GM21515 (cell line): Measurements from ENCODE around the gene GRIK1.

Source experiments
- ATAC-seq: cut with Tn5 transposase; IDR thresholded peaks from one replicate; pipeline ENCODE4 v1.9.1; 2021; ENCODE audit not compliant: unreplicated experiment

Gene GRIK1

DNA sequence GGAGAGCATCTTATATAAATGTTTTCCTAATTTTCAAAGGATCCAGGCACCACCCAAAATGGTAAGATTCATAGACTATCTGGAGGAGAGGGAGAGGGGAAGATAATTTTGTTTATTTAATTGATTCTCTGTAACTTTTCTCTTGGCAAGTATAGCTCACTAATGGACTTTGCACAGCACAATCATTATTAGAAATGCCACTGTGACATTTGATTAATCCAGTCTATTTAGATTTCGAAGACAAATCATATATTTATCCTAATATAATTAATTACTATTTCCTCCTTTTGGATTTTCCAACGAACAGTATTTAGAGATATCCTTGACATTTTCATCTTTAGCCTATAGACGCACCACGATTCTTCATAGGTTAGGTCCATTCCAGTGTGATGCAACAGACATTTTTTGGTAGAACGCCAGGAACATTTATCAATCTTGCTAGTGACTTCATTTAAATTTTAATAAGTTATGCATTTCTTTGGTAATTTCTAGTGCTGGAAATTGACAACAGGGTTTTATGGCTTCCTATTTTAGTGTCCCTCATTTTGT is 152.4 kb downstream of the GRIK1 start:
- ATAC-seq: no peak

DNA sequence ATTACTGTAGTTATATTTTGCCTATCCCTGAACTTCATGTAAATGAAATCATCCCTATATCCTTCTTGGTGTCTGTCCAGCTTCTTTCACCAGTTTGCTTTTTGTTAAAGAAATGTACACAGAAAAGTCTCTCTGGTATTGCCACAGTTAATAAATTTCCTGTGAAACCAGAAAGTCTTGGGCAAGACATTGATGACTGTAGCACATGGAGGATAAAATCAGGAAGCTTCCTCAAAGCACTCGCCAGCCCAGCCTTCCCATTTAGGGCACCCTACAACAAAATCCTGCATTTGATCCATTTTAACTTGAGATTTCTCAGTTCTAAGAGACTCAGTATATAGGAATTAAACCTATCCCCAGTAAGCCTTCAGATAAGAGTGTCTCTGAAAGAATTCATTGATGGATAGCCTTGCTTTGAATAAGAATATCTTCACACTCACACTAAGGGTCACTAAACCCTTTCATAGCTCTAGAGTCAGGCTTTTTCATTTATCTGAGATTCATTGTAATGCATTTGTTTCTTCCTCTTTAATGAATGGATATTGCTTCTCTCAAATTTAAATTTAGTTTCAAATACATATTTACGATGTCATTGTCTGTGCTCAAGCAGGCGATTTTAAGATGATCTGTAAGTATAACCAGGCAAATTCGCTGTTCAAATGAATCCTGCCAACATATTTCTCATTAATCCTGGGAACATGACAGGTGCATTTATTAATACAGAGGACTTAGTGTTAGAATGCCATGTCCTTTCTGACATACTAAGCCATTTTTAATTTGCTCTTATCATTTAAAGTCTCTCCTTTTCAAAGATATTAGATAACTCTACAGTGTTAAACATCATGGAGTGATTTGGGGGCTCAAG is 153.1 kb downstream of the GRIK1 start:
- no peak for ATAC-seq

DNA sequence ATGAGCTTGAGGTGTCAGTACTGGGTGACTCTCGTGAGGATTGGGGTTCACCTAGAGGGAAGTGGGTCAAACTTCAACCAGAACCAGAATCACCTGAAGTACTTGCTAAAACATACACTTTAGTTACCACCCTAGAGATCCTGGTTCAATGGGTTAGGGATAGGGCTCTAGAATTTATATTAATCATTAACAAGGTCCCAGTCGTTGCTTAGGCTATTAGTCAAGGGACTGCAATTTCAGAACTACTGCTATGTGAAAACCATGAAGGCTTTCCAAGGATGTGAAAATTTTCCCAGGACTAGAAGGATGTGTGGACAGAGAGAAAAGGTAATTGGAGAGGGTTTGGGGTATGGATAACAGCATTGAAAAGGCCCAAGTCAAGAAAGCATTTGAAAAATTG is 162.6 kb downstream of the GRIK1 start:
- ATAC-seq: no peak

DNA sequence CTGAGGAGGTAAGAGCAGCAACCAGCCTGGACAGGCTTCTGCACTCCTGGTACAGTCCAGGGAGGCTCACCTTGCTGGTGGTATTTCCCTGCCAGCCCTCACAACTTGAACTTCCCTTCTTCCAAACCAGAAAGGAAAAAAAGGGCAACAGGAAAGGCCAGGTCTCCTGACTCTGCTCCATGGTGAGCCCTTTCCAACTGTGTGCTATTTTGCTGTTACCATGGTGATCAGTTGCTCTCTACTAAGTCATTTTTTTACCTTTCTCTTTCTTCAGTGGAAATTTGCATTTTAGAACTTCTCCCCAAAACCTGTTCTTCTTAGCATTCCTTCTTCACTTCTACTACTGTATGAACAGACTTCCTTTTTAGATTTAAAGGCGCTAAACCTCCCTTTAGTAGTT is 164.3 kb downstream of the GRIK1 start:
- ATAC-seq: no peak

DNA sequence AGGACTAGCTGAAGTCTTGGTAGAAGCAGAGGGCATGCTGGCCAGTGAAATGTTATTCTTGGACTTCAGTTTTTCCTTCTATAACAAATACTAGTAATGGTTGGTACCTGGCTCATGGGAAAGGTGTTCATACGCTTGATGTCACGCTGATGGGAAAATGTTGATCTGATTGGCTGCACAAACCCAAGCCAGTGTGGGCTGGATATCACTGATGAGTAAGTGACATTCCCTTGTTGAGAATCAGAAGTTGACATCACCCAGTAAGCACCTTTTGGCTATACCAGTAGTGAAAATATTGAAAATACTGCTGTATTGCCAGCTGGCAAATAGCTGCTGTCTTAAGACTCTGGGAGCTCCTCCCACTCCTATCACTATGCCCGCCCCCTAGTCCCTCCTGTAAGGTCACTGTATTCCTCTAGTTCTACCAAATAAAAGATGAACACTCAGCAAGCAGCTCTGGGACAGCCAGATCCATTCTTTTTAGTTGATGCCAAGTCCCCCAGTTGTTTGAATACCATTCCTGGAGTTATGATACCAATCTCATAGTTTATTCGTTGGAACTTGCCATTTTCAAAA is 168.2 kb downstream of the GRIK1 start:
- no peak for ATAC-seq

DNA sequence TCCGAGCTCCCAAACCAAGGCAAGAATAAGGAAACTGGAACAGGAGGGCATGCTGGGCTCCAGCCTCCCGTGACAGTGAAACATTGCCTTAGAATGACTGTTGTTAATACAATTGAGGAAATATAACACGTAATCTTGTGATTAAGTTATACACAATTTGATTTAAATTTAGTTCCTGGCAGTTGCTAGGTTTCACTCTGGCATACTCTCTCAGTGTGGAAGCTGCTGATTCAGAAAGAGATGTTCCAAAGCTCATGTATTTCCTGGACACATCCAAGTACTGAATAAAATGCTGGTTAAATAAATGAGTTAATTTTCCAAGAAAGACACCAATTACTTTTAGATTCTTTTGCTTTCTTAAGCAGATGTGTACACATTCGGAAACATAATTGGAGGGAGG is 176.1 kb downstream of the GRIK1 start:
- ATAC-seq: no peak

DNA sequence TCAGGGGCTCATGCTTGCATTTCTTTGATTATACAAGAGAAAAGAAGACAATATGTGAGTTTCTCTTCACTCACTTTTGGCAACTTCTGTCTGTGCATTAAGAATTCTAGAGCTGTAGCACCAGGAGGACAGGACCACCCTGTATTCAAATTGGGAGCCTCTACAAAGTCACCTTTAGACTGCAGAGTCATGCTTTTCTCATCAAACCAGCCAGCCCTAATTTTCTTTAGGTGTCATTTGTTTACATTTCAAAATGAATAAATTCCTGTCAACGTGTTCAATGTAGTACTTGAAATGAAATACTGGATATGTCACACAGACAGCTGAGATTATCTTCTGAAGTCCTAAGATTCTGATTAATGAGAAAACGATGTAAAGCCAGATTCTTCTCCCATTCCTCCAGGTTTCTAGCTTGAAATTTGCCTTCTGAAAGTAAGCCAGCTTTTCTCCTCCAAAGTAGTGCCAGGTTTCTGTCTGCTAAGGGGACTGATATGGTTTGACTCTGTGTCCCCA is 177.2 kb downstream of the GRIK1 start:
- no peak for ATAC-seq

DNA sequence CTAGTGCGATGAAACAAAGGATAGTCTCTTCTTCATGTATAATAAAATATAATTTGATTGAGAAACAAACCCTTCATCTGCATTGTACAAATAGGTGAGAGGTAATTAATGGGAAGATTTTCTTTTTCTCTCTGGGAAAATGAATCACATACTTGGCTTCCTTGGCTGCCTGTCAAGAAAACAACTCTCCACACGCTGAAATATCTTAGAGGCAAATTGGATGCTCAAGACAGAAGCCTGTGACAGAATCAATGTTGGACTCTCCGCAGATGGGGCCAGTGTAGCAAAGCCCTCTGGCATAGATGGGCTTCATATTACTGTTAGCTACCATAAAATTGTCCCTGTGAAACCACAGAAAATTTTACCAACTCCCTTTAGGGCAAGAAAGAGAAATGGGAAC is 186.6 kb downstream of the GRIK1 start:
- ATAC-seq: no peak

DNA sequence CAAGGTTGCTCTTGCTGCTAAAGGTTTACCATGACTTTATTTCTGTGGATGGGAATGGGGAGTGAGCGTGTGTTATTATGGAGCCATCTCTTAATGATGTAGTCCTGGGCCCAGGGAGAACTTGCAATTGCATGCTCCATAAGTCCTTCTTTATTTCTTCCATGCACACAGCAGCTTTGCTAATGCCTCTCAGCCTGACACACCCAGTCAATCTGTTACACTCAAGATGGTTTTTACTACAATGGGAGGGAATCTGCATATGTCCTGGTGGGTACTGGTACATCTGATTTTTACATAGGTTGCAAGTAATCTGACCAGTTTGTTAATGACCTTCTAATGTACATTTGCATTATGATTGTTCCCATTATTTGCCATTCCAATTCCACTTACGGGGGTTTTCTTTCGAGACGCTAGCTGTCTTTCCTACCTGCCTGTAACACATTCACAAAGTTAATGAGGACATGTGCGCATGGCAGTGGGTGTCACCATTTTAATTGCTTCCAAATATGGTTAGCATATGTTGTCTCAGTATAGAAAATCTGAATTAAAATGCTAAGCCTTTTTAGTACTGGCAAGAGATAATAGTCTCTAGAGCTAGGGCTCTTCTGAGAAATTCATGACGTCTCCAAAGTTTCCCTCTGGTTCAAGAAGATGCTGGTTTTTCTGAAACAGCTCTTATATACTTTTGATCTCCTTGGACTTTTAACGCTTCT is 188.2 kb downstream of the GRIK1 start:
- ATAC-seq: no peak

DNA sequence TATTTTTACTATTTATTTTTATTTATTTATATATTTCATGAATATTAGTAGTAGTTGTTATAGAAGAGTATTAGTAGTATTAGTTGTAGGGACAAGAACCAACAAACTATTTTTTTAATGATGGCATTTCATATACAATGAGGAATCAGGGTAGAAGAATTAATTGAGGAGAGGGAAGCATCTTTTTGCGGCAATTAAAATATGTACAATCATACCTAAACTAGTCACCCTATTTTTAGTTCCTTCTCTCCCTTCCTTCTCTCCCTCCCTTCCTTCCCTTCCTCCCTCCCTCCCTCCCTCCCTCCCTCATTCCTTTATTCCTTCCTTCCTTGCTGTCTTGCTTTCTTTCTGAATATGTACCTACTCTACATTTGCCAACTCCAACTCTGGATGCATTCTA is 189.8 kb downstream of the GRIK1 start:
- ATAC-seq: no peak

DNA sequence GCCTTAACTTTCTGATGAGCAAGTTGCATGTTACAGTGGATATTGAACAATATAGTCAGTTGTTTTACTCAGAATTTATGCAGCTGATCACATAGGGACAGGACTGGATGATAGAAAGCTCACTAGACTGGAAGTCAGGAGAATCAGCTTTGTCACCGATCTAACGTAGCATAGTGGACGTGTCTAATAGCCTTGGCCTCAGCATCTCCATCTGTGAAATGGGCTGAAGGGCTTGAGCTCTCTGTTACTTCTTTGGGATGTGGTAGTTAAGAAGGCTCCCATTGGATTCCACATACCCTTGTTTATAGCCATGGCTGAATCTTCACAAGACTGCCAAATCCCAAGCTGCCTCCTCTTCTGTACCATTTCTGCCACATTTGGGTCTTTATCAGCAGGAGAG is 190.6 kb downstream of the GRIK1 start:
- no peak for ATAC-seq

DNA sequence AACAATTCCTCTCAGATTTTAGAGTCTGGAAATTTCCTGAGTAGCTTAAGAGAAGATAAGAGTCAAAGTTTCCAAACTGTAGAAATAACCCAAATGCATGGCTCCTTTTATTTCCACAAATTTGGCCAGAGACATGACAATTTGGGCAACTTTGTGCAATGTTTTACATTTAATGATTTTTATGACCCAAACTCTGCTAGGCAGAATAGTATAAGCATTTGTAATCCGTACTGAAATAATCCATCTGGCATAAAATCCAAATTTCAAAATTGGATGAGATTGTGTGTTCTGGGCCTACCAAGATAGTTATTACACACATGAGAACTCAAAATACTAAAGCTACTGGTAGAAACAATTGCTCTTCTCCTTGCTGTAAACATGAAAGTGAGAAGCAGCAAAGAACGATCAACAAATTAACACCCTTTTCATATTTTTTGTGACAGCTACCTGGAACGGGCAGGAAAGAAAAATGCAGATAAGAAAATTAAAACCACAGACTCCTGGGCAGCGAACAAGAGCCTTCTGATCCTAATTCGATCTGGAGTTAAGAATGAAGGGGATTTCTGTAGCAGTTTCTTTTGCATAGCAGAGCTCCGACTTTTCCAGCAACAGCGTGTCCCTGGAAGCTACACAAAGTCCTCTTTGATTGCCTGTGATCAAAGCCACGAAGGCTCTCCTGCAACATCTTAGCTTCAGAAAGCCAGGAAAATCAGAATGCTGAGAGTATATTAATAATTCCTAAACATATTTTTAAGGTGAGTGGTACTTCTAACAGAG is 191.2 kb downstream of the GRIK1 start:
- ATAC-seq: no peak

DNA sequence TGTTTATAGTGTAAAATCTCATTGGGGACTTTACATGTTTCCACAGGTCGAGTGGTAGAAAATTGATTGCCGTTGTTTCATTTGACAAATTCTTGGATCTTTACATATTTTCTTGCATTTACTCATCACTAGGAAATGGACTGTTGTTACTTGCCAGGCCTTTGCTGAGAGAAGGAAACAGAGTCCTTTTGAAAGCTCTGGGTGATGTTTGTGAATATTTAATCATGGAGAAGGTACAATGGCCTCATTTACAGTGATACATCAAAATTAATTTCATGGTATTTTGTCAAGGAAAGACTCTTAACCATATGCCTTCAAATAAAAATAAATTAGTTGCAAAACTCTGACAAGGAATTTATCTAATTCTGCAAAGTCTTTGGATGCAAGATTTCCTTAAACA is 198.0 kb downstream of the GRIK1 start:
- ATAC-seq: no peak

DNA sequence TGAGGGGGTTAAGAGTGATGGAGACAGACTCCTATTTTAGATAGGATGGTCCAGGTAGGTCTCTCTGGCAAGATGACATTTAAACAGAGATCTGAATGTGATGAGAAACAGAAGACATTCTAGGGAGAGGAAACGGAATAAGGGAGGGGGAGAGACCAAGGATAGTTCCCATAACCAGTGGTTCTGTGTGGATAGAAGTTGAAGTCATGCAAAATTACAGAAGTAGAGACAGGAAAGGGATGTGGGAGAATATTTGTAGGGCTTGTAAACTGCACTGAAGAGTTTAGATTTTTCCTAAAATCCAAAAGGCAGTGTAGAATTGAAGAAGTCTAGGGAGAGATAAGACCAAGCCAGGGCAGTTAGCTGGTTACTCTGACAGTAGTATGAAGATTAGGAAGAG is 200.6 kb downstream of the GRIK1 start:
- ATAC-seq: no peak

DNA sequence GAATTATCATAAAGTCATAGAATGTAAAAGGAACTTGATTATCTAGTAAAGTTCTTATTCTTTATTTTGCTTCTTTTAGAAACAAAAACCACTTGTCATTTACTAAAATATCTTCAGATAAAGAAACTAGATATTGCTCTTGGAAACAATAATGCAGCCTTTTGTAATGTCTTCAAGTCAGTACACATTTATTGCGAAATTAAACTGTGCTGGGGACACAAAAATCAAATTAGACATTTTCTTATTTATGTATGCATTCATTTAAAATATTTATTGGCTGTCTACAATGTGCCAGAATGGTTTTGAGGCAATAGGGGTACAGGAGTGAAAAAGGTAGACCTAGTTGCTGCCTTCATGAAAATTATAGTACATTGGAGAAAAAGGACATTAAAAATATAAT is 201.1 kb downstream of the GRIK1 start:
- ATAC-seq: no peak

DNA sequence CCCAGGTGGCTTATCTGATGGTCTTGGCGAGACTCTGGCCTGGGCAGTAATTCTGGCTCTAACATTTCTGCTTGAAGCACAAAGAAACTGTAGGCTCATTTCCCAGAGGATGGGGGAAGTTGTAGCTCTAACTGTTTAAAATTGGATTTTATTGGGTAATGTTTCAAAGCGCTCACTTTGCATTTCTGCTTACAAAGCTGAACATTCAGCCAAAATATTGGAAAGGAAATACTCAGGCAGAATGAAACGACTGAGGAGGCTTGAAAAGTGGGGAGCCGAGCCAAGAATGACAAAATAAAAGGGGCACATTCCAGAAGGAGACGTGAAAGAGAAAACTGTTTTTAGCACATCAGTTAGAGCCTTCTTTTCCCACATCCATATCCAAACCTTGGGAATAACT is 202.6 kb downstream of the GRIK1 start:
- no peak for ATAC-seq

DNA sequence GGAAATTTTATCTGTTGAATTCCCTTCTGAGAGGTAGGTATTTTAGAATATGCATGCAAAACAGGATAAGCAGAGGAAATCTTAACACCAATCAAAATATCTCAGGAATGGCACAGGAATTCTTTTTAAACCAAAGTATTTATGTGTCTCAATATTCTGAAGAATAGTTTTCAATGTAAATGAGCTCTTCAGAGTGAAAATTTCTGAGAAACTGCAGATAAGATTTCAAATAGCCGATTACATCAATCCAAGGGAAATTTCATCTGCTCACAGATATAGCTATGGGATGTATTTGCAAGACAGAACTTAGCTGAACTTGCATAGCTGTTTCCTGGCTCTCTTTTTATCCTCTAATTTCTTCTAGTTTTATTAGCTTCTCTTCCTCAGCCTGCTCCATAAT is 209.5 kb downstream of the GRIK1 start:
- ATAC-seq: no peak

DNA sequence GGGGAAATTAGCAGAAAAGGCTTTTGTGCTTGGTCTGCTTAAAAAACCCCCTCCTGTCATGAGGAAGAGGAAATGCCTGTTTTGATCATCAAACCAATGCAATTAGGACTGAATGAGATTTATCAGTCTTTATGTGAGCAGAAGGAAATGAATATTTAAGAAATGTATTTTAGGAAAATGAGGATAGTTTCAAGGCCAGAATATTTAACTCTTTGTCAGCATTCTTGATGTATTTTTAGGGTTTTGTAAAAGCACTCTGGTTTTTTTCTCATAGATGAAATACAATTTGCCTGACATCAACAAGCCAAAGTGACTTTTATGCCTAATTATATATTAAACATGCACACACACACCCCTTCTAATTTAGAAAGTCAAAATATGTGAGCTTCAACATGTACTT is 213.8 kb downstream of the GRIK1 start:
- no peak for ATAC-seq

DNA sequence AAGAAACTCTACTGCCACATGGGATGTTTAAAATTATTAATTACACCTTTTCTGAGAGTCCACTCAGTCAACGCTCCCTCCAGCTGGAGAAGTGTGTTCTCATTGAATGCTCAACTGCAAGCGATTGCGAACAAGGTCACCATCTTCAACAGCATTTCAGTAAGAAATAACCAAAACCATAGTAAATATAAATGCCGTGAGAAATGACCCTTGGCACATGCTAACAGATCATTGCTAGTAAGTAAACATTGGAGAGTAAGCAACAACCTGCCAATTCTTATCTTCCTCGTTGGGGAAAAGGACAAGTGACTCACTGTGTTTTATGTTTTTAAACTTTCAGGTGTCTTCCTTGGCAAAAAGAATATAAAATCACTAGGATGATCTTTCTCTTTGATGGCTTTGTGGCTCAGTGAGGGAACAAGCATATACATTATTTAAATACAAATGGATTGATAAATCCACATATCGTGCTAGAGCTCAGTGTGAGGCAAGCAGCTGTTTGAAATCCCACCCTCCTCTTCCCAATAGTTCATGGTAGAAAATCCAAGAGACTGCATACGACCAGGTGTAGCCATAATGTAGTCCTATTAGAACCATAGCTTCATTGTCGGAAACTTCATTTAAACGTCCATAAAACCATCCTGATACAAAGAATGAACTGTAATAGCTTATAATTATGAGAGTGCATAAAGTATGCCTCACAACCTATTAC is 214.6 kb downstream of the GRIK1 start:
- no peak for ATAC-seq

DNA sequence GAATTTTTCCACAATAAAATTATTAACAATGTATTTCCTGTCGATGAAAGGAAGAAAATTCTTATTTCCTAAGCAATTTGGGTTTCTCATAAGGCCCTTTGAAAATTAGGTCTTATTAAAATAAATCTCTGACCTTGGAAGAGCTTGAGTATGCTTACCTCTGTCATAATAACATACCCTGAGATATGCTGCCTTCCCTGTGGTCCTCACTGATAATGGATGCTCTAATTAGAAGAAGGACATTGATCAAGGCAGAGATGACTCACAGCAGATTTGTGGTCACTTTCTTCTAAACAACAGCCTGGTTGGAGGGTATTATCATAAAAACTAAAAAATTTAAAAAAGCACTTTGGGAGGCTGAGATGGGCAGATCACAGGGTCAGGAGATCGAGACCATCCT is 217.8 kb downstream of the GRIK1 start:
- no peak for ATAC-seq
